Measurements from ENCODE around the gene CD300A.

DNA sequence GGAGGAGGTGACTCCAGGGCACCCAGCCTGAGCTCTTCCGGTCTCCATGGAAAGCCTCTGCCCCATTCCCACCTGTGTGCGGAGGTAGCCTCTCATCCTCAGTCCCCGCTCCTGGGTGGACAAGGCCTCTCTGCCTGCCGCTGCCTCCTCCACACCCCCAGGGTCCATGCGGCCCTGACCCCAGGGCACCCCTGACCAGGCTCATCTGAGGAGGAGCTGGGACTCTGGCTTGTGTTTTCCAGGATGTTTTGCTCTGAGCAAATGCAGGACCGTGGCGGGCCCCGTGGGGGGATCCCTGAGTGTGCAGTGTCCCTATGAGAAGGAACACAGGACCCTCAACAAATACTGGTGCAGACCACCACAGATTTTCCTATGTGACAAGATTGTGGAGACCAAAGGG lies 6.9 kb downstream of the CD300A start:
- no peak for TF ChIP-seq POLR2AphosphoS5 (IDR thresholded peaks at IDR 0.05; ENCODE audit: low read depth)
- TF ChIP-seq CTCF (IDR thresholded peaks at IDR 0.05; ENCODE audit: insufficient read depth, low read length), result no peak
- no peak for TF ChIP-seq REST (IDR thresholded peaks at IDR 0.05; ENCODE audit: insufficient replicate concordance, low read depth)
- no peak for TF ChIP-seq GABPA (IDR thresholded peaks at IDR 0.05; ENCODE audit: low read depth)
- TF ChIP-seq SPI1 (IDR thresholded peaks at IDR 0.05; ENCODE audit: borderline replicate concordance, low read depth), result no peak
